ENCODE data around the gene STOML2. TPM values are rescaled to one million over a fixed set of nuclear protein-coding genes. Genes with fewer than 3 reads are reported as not detected.

The STOML2 gene
- total and polyA plus RNA-seq, 2 donors (not counting 3 experiments of a cell fraction or from before 2014, with no cell fraction given): 144 to 187 TPM

DNA sequence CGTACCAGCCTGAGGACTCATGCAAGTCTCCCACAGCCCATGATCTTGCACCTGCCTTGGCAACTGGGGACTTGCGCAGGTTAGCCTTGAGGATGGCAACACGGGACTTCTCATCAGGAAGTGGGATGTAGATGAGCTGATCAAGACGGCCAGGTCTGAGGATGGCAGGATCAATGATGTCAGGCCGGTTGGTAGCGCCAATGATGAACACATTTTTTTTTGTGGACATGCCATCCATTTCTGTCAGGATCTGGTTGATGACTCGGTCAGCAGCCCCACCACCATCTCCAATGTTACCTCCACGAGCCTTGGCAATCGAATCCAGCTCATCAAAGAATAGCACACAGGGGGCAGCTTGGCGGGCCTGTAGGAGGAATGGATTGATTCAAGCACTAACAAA lies 43.5 kb downstream of the STOML2 start:
- Histone ChIP-seq H3K9me1 (replicated peaks; ENCODE audit: control insufficient read depth, extremely low read depth, insufficient read depth, low read length) (no peaks in the 10 kb centered on the region), H4K20me1 (replicated peaks; ENCODE audit: control insufficient read depth, extremely low read depth, insufficient read depth, low read length) (no peaks in the 10 kb centered on the region), H3K27ac (ENCODE audit: insufficient read depth, low read depth, low read length) (no peak overlapping the region), H3K36me3 (ENCODE audit: control insufficient read depth in 2 of 2, extremely low read depth in 1 of 2, insufficient read depth in 2 of 2, low read length in 2 of 2) (peaks cover 68 to 77% of the 10 kb centered on the region in 2 experiments), H2AFZ (ENCODE audit: low read depth, low read length) (no peak overlapping the region), H3K27me3 (ENCODE audit: control insufficient read depth in 2 of 2, insufficient read depth in 2 of 2, low read length in 2 of 2) (no peaks in the 10 kb centered on the region), H3K79me2 (ENCODE audit: control insufficient read depth, insufficient read depth, low read length) (peaks cover 19% of the 10 kb centered on the region), H3K4me1 (ENCODE audit: control insufficient read depth, extremely low read depth, insufficient read depth, low read length) (no peaks in the 10 kb centered on the region), H3K9me3 (replicated peaks; ENCODE audit: control insufficient read depth, insufficient read depth, low read length) (no peaks in the 10 kb centered on the region), H3K4me3 (replicated peaks in 1 of 3; ENCODE audit: insufficient read depth in 1 of 3, low read depth in 1 of 3, low read length in 3 of 3) (no peak overlapping the region), H3K4me2 (ENCODE audit: insufficient read depth, low read length) (no peak overlapping the region), H3K9ac (replicated peaks; ENCODE audit: extremely low read depth, insufficient read depth, low read length) (no peak overlapping the region)
- DNase-seq (ENCODE audit: low read depth, low spot score) (no peak), FAIRE-seq (no peak)
- POLR2A ChIA-PET: interaction anchor here (1.4 kb wide), 1 partner anchor 13 kb away, joined by 5 read pairs; the partner anchor contains the start of gene VCP
- BruUV-seq (replicated peaks): TSS peak; percentile 6
- TF ChIP-seq, protein P1, sequence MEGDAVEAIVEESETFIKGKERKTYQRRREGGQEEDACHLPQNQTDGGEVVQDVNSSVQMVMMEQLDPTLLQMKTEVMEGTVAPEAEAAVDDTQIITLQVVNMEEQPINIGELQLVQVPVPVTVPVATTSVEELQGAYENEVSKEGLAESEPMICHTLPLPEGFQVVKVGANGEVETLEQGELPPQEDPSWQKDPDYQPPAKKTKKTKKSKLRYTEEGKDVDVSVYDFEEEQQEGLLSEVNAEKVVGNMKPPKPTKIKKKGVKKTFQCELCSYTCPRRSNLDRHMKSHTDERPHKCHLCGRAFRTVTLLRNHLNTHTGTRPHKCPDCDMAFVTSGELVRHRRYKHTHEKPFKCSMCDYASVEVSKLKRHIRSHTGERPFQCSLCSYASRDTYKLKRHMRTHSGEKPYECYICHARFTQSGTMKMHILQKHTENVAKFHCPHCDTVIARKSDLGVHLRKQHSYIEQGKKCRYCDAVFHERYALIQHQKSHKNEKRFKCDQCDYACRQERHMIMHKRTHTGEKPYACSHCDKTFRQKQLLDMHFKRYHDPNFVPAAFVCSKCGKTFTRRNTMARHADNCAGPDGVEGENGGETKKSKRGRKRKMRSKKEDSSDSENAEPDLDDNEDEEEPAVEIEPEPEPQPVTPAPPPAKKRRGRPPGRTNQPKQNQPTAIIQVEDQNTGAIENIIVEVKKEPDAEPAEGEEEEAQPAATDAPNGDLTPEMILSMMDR (IDR thresholded peaks at IDR 0.05; ENCODE audit: extremely low read depth in 1 of 2, insufficient read depth in 1 of 2, low read depth in 1 of 2, low read length in 2 of 2): no peak
- no peak for TF ChIP-seq JUN (IDR thresholded peaks at IDR 0.05; ENCODE audit: borderline replicate concordance, insufficient read depth, insufficient read length, low read depth)
- TF ChIP-seq, protein P2, sequence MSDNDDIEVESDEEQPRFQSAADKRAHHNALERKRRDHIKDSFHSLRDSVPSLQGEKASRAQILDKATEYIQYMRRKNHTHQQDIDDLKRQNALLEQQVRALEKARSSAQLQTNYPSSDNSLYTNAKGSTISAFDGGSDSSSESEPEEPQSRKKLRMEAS (IDR thresholded peaks at IDR 0.05; ENCODE audit: insufficient read depth, insufficient read length): no peak
- TF ChIP-seq FOS (IDR thresholded peaks at IDR 0.05; ENCODE audit: borderline replicate concordance, insufficient read depth, low read length): no peak
- TF ChIP-seq POLR2AphosphoS5 (IDR thresholded peaks at IDR 0.05; ENCODE audit: insufficient read depth, low read depth, low read length): no peak
- no peak for TF ChIP-seq EZH2 (IDR thresholded peaks at IDR 0.05; ENCODE audit: borderline replicate concordance, low read depth, low read length, severe bottlenecking)
- no peak for TF ChIP-seq MYC (IDR thresholded peaks at IDR 0.05; ENCODE audit: low read depth, low read length)
- TF ChIP-seq POLR2A (IDR thresholded peaks at IDR 0.05; ENCODE audit: low read depth, low read length): no peak
- TF ChIP-seq GATA2 (IDR thresholded peaks at IDR 0.05; ENCODE audit: insufficient read depth, insufficient read length, low read depth, low read length): no peak
- CTCF ChIA-PET: interaction anchor here (0.6 to 1.4 kb wide), 2 partner anchors 13 to 160 kb away, joined by 3 to 4 read pairs; partner anchors contain the start of gene VCP
- dilution Hi-C loops (cut with MboI; ENCODE audit: extremely low pct_ligation_motif_present, low sequenced_read_pairs): no loop called here
- intact Hi-C loops (cut with micrococcal nuclease): no loop called here

All from endothelial cell of umbilical vein (primary cell).